Measurements from ENCODE around the gene EPS8L2.

Gene EPS8L2

DNA sequence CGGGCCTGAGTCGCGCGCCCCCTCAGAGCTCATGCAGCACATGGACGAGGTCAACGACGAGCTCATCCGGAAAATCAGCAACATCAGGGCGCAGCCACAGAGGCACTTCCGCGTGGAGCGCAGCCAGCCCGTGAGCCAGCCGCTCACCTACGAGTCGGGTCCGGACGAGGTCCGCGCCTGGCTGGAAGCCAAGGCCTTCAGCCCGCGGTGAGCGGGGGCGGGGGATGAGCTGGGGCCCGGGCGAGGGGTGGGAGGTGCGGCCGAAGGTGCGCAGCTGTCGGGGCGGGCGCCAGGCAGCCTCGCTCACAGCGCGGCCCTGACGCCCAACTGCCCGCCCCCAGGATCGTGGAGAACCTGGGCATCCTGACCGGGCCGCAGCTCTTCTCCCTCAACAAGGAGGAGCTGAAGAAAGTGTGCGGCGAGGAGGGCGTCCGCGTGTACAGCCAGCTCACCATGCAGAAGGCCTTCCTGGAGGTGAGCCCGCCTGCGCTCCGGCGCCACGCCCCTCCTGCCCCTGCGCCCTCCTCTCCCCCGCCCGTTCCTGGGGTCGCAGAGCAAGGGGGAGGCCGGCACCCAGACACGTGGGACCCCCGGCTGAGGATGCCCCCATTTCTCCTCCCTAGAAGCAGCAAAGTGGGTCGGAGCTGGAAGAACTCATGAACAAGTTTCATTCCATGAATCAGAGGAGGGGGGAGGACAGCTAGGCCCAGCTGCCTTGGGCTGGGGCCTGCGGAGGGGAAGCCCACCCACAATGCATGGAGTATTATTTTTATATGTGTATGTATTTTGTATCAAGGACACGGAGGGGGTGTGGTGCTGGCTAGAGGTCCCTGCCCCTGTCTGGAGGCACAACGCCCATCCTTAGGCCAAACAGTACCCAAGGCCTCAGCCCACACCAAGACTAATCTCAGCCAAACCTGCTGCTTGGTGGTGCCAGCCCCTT lies 20.5 kb downstream of the EPS8L2 start:
- H3K36me3 ChIP-seq (ENCODE audit: low read length), result no peaks in the 10 kb centered on the region
- no peaks in the 10 kb centered on the region for H3K27me3 ChIP-seq (ENCODE audit: low read length)
- no peak overlapping the region for H3K27ac ChIP-seq (ENCODE audit: low read depth, low read length)
- H3K9me2 ChIP-seq (replicated peaks; ENCODE audit: insufficient read depth, low read length), result no peaks in the 10 kb centered on the region
- no peaks in the 10 kb centered on the region for H3K9me3 ChIP-seq (ENCODE audit: insufficient read depth, low read length)
- peak overlapping the region; percentile 43; the same call in 1 of the 2 replicates for H3K9ac ChIP-seq (ENCODE audit: low read length)
- H2AFZ ChIP-seq (ENCODE audit: low read depth, low read length, severe bottlenecking), result peak overlapping the region; percentile 53
- no peaks in the 10 kb centered on the region for H3K79me2 ChIP-seq (ENCODE audit: insufficient read depth, low read length)
- peak overlapping the region; percentile 49 for H3K4me2 ChIP-seq (ENCODE audit: low read depth, low read length, poor library complexity, severe bottlenecking)
- H4K20me1 ChIP-seq (ENCODE audit: low read depth, low read length), result no peaks in the 10 kb centered on the region
- no peak for TF ChIP-seq EZH2phosphoT487 (conservative IDR thresholded peaks at IDR 0.05; ENCODE audit: low read length)
- TF ChIP-seq, protein P1, sequence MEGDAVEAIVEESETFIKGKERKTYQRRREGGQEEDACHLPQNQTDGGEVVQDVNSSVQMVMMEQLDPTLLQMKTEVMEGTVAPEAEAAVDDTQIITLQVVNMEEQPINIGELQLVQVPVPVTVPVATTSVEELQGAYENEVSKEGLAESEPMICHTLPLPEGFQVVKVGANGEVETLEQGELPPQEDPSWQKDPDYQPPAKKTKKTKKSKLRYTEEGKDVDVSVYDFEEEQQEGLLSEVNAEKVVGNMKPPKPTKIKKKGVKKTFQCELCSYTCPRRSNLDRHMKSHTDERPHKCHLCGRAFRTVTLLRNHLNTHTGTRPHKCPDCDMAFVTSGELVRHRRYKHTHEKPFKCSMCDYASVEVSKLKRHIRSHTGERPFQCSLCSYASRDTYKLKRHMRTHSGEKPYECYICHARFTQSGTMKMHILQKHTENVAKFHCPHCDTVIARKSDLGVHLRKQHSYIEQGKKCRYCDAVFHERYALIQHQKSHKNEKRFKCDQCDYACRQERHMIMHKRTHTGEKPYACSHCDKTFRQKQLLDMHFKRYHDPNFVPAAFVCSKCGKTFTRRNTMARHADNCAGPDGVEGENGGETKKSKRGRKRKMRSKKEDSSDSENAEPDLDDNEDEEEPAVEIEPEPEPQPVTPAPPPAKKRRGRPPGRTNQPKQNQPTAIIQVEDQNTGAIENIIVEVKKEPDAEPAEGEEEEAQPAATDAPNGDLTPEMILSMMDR (IDR thresholded peaks at IDR 0.05; ENCODE audit: insufficient read depth, low read length, poor library complexity, severe bottlenecking), result no peak
- peak overlapping the region; percentile 10 for H3K4me3 ChIP-seq (ENCODE audit: insufficient read depth, low read length, poor library complexity, severe bottlenecking)
- peaks cover 3% of the 10 kb centered on the region; the same call in 1 of the 2 replicates for H3F3A ChIP-seq (ENCODE audit: insufficient read depth)

DNA sequence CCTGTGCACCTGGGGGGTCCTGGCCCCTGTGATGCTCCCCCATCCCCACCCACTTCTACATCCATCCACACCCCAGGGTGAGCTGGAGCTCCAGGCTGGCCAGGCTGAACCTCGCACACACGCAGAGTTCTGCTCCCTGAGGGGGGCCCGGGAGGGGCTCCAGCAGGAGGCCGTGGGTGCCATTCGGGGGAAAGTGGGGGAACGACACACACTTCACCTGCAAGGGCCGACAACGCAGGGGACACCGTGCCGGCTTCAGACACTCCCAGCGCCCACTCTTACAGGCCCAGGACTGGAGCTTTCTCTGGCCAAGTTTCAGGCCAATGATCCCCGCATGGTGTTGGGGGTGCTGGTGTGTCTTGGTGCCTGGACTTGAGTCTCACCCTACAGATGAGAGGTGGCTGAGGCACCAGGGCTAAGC lies 21.3 kb downstream of the EPS8L2 start:
- TF ChIP-seq EZH2phosphoT487 (conservative IDR thresholded peaks at IDR 0.05; ENCODE audit: low read length), result no peak
- TF ChIP-seq, protein P1 (IDR thresholded peaks at IDR 0.05; ENCODE audit: insufficient read depth, low read length, poor library complexity, severe bottlenecking), result no peak
- peaks cover 3% of the 10 kb centered on the region; the same call in 1 of the 2 replicates for H3F3A ChIP-seq (ENCODE audit: insufficient read depth)
- no peaks in the 10 kb centered on the region for H3K79me2 ChIP-seq (ENCODE audit: insufficient read depth, low read length)
- no peak overlapping the region for H3K4me2 ChIP-seq (ENCODE audit: low read depth, low read length, poor library complexity, severe bottlenecking)
- H3K9me2 ChIP-seq (replicated peaks; ENCODE audit: insufficient read depth, low read length), result no peaks in the 10 kb centered on the region
- no peaks in the 10 kb centered on the region for H3K36me3 ChIP-seq (ENCODE audit: low read length)
- no peak overlapping the region for H3K4me3 ChIP-seq (ENCODE audit: insufficient read depth, low read length, poor library complexity, severe bottlenecking)
- no peak overlapping the region for H3K27ac ChIP-seq (ENCODE audit: low read depth, low read length)
- no peak overlapping the region for H3K9ac ChIP-seq (ENCODE audit: low read length)
- no peaks in the 10 kb centered on the region for H3K9me3 ChIP-seq (ENCODE audit: insufficient read depth, low read length)
- H2AFZ ChIP-seq (ENCODE audit: low read depth, low read length, severe bottlenecking), result no peak overlapping the region
- H3K27me3 ChIP-seq (ENCODE audit: low read length), result no peaks in the 10 kb centered on the region
- no peaks in the 10 kb centered on the region for H4K20me1 ChIP-seq (ENCODE audit: low read depth, low read length)

DNA sequence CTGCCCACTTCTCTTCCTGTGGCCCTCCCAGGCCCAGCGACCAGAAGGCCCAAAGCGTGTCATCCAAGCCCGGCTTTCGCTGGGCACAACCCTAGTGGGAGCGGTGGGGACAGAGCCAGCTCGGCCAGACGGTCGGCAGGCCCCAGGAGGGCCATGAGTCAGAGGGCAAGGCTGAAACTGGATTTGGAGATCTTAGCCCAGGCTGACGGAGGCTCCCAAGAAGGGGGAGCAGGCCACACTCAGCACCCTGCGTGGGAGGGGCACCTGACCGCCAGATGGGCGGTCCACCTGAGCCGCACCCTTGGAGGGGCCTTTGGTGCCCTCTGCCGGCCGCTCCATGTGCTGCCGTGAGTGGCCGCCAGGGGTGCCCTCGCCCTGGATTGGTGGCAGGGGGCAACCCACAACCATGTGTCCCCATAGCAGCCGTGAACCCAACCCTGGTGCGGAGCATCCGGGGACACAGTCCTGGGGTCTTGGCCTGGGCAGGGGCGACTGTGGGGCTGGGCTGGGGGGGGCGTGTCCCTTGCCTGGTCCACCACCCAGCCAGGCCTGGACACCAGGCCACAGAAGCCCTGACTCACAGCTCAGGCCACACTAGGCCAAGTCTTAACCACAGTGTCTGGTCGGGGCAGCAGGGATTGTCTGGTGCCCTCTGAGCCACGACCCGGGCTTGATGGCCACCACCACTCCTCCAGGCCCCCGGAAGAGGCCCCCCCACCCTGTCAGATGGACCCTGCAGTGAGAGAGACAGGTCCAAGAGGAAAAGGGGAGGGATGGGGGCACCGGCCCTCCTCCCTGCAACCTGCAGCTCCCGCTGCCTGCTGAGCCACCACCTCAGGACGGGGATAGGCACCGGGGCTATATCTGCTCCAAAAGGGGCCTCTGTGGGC lies 22.1 kb downstream of the EPS8L2 start:
- Histone ChIP-seq H3F3A (ENCODE audit: insufficient read depth) (peaks cover 3% of the 10 kb centered on the region; the same call in 1 of the 2 replicates), H3K27ac (ENCODE audit: low read depth, low read length) (no peak overlapping the region), H2AFZ (ENCODE audit: low read depth, low read length, severe bottlenecking) (no peak overlapping the region), H3K36me3 (ENCODE audit: low read length) (no peaks in the 10 kb centered on the region), H3K9ac (ENCODE audit: low read length) (no peak overlapping the region), H3K9me3 (ENCODE audit: insufficient read depth, low read length) (no peaks in the 10 kb centered on the region), H4K20me1 (ENCODE audit: low read depth, low read length) (no peaks in the 10 kb centered on the region), H3K9me2 (replicated peaks; ENCODE audit: insufficient read depth, low read length) (no peaks in the 10 kb centered on the region), H3K4me3 (ENCODE audit: insufficient read depth, low read length, poor library complexity, severe bottlenecking) (no peak overlapping the region), H3K27me3 (ENCODE audit: low read length) (no peaks in the 10 kb centered on the region), H3K4me2 (ENCODE audit: low read depth, low read length, poor library complexity, severe bottlenecking) (no peak overlapping the region), H3K79me2 (ENCODE audit: insufficient read depth, low read length) (no peaks in the 10 kb centered on the region)
- TF ChIP-seq, protein P1 (IDR thresholded peaks at IDR 0.05; ENCODE audit: insufficient read depth, low read length, poor library complexity, severe bottlenecking), result peak; percentile 99
- TF ChIP-seq EZH2phosphoT487 (conservative IDR thresholded peaks at IDR 0.05; ENCODE audit: low read length), result no peak
